Amniotic epithelial cell (primary cell): Measurements from ENCODE around the gene PSMG3.
A peak's percentile ranks its signal among the peaks of the same experiment; 100 is the strongest.
"Not testable (repeated sequence)": the region's sequence is repeated elsewhere in the genome, so short reads cannot be mapped to it uniquely, and the experiment has no call there.

Experiments used
- DNase-seq: peaks from one replicate; pipeline ENCODE4 v3.0.0-alpha.2; 2010; ENCODE audit warnings: low read depth

PSMG3 gene

GRCh38 chr7:1596181-1597043 lies 26.6 kb upstream of the PSMG3 start:
- DNase-seq = no peak

- DNase-seq = no peak
These were observed 25.8 kb upstream of the PSMG3 start for GRCh38 chr7:1595636-1596035.

- DNase-seq = no peak
These were observed 25.2 kb upstream of the PSMG3 start for GRCh38 chr7:1595027-1595426.

DNA sequence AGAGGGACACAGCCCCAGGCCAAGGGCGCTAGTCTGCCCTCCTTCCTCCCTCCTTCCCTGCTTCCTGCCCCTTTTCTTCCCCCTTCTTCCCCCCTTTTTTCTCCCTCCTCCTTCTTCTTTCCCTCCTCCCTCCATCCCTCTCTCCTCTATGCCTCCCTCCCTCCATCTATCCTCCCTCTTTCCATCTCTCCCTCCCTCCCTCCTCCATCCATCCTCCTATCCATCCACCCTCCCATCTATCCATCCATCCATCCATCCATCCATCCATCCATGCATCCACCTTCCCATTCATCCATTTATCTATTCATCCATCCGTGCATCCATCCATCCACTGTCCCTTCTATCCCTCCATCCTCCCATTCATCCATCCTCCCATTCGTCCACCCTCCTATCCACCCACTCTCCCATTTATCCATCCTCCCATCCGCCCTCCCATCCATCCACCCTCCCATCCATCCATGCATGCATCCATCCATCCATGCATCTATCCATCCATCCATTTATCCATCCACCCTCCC lies 24.1 kb upstream of the PSMG3 start:
- no peak for DNase-seq

GRCh38 chr7:1593091-1593866 lies 23.4 kb upstream of the PSMG3 start:
- DNase-seq = no peak

DNA sequence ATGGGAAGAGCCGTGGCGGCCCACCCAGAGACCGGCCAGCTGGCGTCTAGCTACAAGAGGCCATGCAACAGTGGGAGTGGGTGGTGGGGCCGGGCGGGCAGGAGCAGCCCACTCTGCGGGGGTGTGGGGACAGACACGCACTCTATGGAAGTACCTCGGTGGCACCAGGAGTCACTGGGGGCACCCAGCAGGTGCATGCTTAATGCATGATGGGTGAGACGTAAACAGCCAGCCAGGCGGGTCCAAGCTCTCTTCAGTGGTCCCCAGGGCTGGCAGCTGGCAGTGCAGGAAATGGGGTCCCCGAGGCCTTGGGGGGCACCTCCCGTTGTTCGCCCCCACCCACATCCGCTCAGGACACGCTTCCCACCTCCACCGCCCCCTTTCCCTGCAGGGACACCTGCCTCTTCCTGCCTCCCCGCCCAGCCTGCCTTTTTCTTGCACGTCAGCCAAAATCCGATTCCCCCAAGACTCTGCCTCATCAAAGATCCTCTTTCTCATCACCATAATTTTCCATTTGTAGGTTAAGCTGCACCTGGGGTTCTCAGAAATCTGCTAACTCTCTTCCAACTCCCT lies 22.6 kb upstream of the PSMG3 start:
- DNase-seq = no peak

DNA sequence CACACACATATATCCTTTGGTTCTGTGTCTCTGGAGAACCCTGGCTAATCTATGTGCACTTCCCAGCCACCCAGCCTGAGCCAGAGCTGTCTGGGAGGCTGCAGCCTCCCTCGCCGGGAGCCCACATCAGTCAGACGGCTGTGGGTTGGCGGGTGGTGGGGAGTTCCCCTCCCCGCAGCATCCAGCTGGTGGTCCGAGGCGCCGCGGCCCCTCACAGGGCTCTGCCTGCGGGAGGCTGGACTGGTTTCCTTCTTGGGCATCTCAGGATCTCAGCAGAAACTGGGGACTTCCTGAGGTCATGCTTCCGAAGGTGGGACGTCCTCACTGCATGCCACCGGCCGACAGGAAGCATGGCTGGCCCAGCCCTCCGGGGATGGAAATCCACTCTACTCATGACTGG lies 22.0 kb upstream of the PSMG3 start:
- DNase-seq = no peak

DNA sequence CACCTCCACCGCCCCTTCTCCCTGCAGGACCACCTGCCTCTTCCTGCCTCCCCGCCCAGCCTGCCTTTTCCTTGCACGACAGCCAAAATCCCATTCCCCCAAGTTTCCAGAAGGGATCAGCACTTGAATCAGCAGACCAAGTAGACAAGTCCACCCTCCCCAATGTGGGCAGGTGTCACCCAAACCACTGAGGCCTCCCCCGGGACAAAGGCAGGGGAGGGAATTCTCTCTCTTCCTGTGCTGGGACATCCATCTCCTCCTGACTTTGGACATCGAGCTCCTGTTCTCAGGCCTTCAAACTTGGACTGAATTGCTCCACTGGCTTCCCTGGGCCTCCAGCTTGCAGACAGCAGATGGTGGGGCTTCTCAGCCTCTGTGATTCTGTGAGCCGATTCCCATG lies 21.6 kb upstream of the PSMG3 start:
- DNase-seq = no peak

- no peak for DNase-seq
These were observed 21.1 kb upstream of the PSMG3 start for GRCh38 chr7:1590887-1591286.

- DNase-seq = peak; percentile 16
These were observed 20.6 kb upstream of the PSMG3 start for GRCh38 chr7:1590476-1590875.

- no peak for DNase-seq
These were observed 19.1 kb upstream of the PSMG3 start for GRCh38 chr7:1588978-1589377.

- no peak for DNase-seq
These were observed 17.9 kb upstream of the PSMG3 start for GRCh38 chr7:1587738-1588137.

GRCh38 chr7:1586827-1587705 lies 17.2 kb upstream of the PSMG3 start:
- no peak for DNase-seq

- no peak for DNase-seq
These were observed 16.4 kb upstream of the PSMG3 start for GRCh38 chr7:1586126-1586826.

- no peak for DNase-seq
These were observed 15.5 kb upstream of the PSMG3 start for GRCh38 chr7:1585142-1585981.

- no peak for DNase-seq
These were observed 14.9 kb upstream of the PSMG3 start for GRCh38 chr7:1584700-1585099.

DNA sequence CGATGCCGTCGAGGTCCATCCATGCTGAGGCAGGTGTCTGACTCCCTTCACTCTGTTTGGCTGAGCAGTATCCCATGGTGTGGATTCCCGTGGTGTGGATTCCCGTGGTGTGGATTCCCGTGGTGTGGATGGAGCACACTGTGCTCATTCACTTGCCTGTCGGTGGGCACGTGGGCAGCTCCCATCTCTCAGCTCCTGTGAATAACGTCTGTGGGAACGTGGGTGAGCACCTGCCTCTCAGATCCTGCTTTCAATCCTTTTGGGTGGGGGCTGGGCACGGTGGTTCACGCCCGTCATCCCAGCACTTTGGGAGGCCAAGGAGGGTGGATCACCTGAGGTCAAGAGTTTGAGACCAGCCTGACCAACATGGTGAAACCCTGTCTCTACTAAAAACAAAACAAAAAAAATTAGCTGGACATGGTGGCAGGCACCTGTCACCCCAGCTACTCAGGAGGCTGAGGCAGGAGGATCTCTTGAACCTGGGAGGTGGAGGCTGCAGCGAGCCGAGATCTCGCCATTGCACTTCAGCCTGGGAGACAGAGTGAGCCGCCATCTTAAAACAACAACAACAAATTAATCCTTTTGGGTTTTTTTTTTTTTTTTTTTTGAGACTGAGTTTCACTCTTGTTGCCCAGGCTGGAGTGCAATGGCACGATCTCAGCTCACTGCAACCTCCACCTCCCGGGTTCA lies 13.6 kb upstream of the PSMG3 start:
- not testable (repeated sequence) for DNase-seq

GRCh38 chr7:1580422-1581030 lies 10.7 kb upstream of the PSMG3 start:
- DNase-seq = no peak
